ENCODE measurements around the gene AMOTL2. TPM values are rescaled to one million over a fixed set of nuclear protein-coding genes. Genes with fewer than 3 reads are reported as not detected.
A peak's percentile ranks its signal among the peaks of the same experiment; 100 is the strongest.

The AMOTL2 gene
- total and polyA plus RNA-seq, 9 of the 15 experiments (the other 6 are each of a cell fraction or from before 2014, with no cell fraction given) = 0.12 to 0.31 TPM; not detected in 7

- no TSS peak for BruUV-seq (replicated peaks)
- 0 out of 2 replicates have a peak overlapping the region, but pooled peaks have one; percentile 32 for H2AFZ ChIP-seq (ENCODE audit: low read depth, low read length)
- ATAC-seq = peak; percentile 53
- FAIRE-seq = no peak
- no peak overlapping the region for H3K4me2 ChIP-seq (ENCODE audit: insufficient read depth, low read length)
- H3K4me3 ChIP-seq = no peak overlapping the region
- no peak overlapping the region for H3K27ac ChIP-seq (ENCODE audit: extremely low read depth, low read depth, low read length)
- no peaks in the 10 kb centered on the region for H3K9me1 ChIP-seq (ENCODE audit: control insufficient read depth, insufficient read depth, low read length)
- no peaks in the 10 kb centered on the region for H3K9me3 ChIP-seq (replicated peaks; ENCODE audit: control insufficient read depth, insufficient read depth, low read depth, low read length)
- H4K20me1 ChIP-seq (replicated peaks; ENCODE audit: control insufficient read depth, insufficient read depth, low read length) = no peaks in the 10 kb centered on the region
- intact Hi-C loops (cut with micrococcal nuclease) (no loop called here), in situ Hi-C loops (cut with MboI) (no loop called here)
- no peaks in the 10 kb centered on the region for H3K36me3 ChIP-seq (ENCODE audit: control insufficient read depth, insufficient read depth, low read length)
- WGBS (ENCODE audit: insufficient coverage, low coverage, missing lambda C conversion rate) = 22% methylated on average over 18 of the region's 74 CpGs
- ChIA-PET POLR2A (interaction anchor here (0.6 to 1.0 kb wide), 2 partner anchors 145 to 1587 kb away, joined by 3 to 4 read pairs; no protein-coding TSS in a partner anchor), CTCF (ENCODE audit: low intra/inter-chr PET ratio) (no interaction called here)
- peaks cover 0 to 13% of the 10 kb centered on the region in 2 experiments; a peak in 3 of 5 replicates for H3K4me1 ChIP-seq (replicated peaks in 1 of 2; ENCODE audit: control insufficient read depth in 2 of 2, insufficient read depth in 2 of 2, low read length in 2 of 2)
- H3K79me2 ChIP-seq (ENCODE audit: control insufficient read depth, insufficient read depth, low read length) = no peaks in the 10 kb centered on the region
- DNase-seq (ENCODE audit: extremely low read depth in 1 of 4, low spot score in 3 of 4) = peak; percentile 9 to 60 (median 48)
- peak overlapping the region in 1 of 2 experiments; percentile 64; a peak in 2 of 4 replicates for H3K9ac ChIP-seq (ENCODE audit: insufficient read depth in 1 of 2, low read depth in 2 of 2, low read length in 2 of 2)
- peaks cover 2 to 24% of the 10 kb centered on the region in 2 experiments; a peak in 3 of 5 replicates for H3K27me3 ChIP-seq (ENCODE audit: control insufficient read depth in 2 of 2, insufficient read depth in 2 of 2, low read length in 2 of 2)
- TF ChIP-seq REST (IDR thresholded peaks at IDR 0.05; ENCODE audit: borderline replicate concordance) (no peak), REST (CRISPR knock-in tag; IDR thresholded peaks at IDR 0.05; ENCODE audit: low read depth) (no peak)
Measured at GRCh38 chr3:134312873-134313846, 61.1 kb downstream of the AMOTL2 start.

Measured in K562 (cell line).